PC-9 (cell line): ENCODE data around the gene ELK4. TPM values are rescaled to one million over a fixed set of nuclear protein-coding genes. Genes with fewer than 3 reads are reported as not detected.

Experiments
- BruUV-seq: library from RNA; stranded (reverse); fragments of 400-500 nt; replicated peaks from 2 replicates; lab custom pipeline; 2021; lab: Mats Ljungman, UMichigan
- CTCF ChIA-PET: fragments of 300-600 bp; sonication (Branson Sonifier 250); formaldehyde crosslinking; loops from one replicate; lab custom pipeline; 2022; ENCODE audit warnings: antibody characterized with exemption; lab: Charles Lee
- POLR2A ChIA-PET: fragments of 300-600 bp; sonication (Branson Sonifier 250); formaldehyde crosslinking; loops from one replicate; lab custom pipeline; 2022; ENCODE audit warnings: antibody characterized with exemption; ENCODE audit not compliant: unreplicated experiment; lab: Charles Lee
- DNase-seq, 2 experiments: peaks; one replicate each; pipeline versions ENCODE4 v3.0.0 to v3.0.0-alpha.2; 2015 to 2022; ENCODE audit warnings: mixed read lengths in 1 of 2
- H2AFZ ChIP-seq: fragments of 200-600 bp; sonication (generic); 2 replicates; pipeline ENCODE4 v1.8.1; 2017; ENCODE audit warnings: antibody characterized with exemption
- H3F3A ChIP-seq: fragments of 200-600 bp; sonication (generic); 2 replicates; pipeline ENCODE4 v1.8.1; 2017; ENCODE audit warnings: antibody characterized with exemption, mild to moderate bottlenecking, low read depth; ENCODE audit not compliant: insufficient read depth
- H3K27ac ChIP-seq: fragments of 200-600 bp; sonication (generic); 2 replicates; pipeline ENCODE4 v1.6.1; 2016; ENCODE audit warnings: mixed run types
- H3K27me3 ChIP-seq: fragments of 200-600 bp; sonication (generic); 2 replicates; pipeline ENCODE4 v1.6.1; 2016; ENCODE audit warnings: low read depth, mixed run types; ENCODE audit not compliant: insufficient read depth
- H3K36me3 ChIP-seq: fragments of 200-600 bp; sonication (generic); 2 replicates; pipeline ENCODE4 v1.6.1; 2016; ENCODE audit warnings: low read depth, mixed run types
- H3K4me1 ChIP-seq: fragments of 200-600 bp; sonication (generic); replicated peaks from 2 replicates; pipeline ENCODE4 v1.6.1; 2016; ENCODE audit warnings: mixed run types; ENCODE audit not compliant: insufficient read depth
- H3K4me2 ChIP-seq: fragments of 200-600 bp; sonication (generic); 2 replicates; pipeline ENCODE4 v1.6.1; 2017; ENCODE audit warnings: mixed run types
- H3K4me3 ChIP-seq: fragments of 200-600 bp; sonication (generic); 2 replicates; pipeline ENCODE4 v1.6.1; 2016; ENCODE audit warnings: mixed run types
- H3K79me2 ChIP-seq: fragments of 200-600 bp; sonication (generic); 2 replicates; pipeline ENCODE4 v1.6.1; 2017; ENCODE audit warnings: low read depth, mixed run types
- H3K9me2 ChIP-seq: fragments of 200-600 bp; sonication (generic); 2 replicates; pipeline ENCODE4 v1.8.1; 2017; ENCODE audit warnings: mild to moderate bottlenecking; ENCODE audit not compliant: insufficient read depth
- H3K9me3 ChIP-seq: fragments of 200-600 bp; sonication (generic); 2 replicates; pipeline ENCODE4 v1.8.1; 2016; ENCODE audit warnings: low read depth; ENCODE audit not compliant: insufficient read depth
- H4K20me1 ChIP-seq: fragments of 200-600 bp; sonication (generic); 2 replicates; pipeline ENCODE4 v1.8.1; 2017; ENCODE audit not compliant: insufficient read depth
- CTCF ChIP-seq: fragments of 200-600 bp; sonication (generic); conservative IDR thresholded peaks from 2 replicates; pipeline ENCODE4 v1.6.1; 2017; ENCODE audit warnings: mixed run types, antibody characterized with exemption, mild to moderate bottlenecking, moderate library complexity
- EZH2 ChIP-seq: fragments of 200-600 bp; sonication (generic); IDR thresholded peaks from 2 replicates; pipeline ENCODE4 v1.8.0; 2017; ENCODE audit warnings: antibody characterized with exemption, low read depth
- intact Hi-C: fragments of 100-400 bp; cut with micrococcal nuclease; formaldehyde crosslinking; loops from one replicate; pipeline ENCODE4 v1.10.0; 2022; ENCODE audit not compliant: unreplicated experiment
- total RNA-seq: library from RNA; stranded (reverse); gene quantifications from 2 replicates; pipeline ENCODE4 v1.2.3, GENCODE V29; 2021

ELK4 gene
- total RNA-seq, 1 experiment from 2014 or later: 48.1 TPM

GRCh38 chr1:205615789-205616188 is 16.0 kb downstream of the ELK4 start:
- no peaks in the 10 kb centered on the region for H3K9me2 ChIP-seq
- H3K79me2 ChIP-seq: 0 out of 2 replicates have a peak, but pooled peaks cover 5% of the 10 kb centered on the region
- no peak overlapping the region for H3K27ac ChIP-seq
- ChIA-PET POLR2A (no interaction called here), CTCF (no interaction called here)
- no peaks in the 10 kb centered on the region for H3K9me3 ChIP-seq
- H3F3A ChIP-seq: peaks cover 29% of the 10 kb centered on the region
- no peak for DNase-seq
- H3K4me2 ChIP-seq: no peak overlapping the region
- H3K4me3 ChIP-seq: no peak overlapping the region
- H3K27me3 ChIP-seq: no peaks in the 10 kb centered on the region
- peaks cover 49% of the 10 kb centered on the region for H3K36me3 ChIP-seq
- no peaks in the 10 kb centered on the region for H3K4me1 ChIP-seq
- H4K20me1 ChIP-seq: peaks cover 2% of the 10 kb centered on the region; the same call in 1 of the 2 replicates
- no peak overlapping the region for H2AFZ ChIP-seq
- no peak for TF ChIP-seq EZH2
- TF ChIP-seq CTCF: no peak
- BruUV-seq: no TSS peak
- intact Hi-C loops: no loop called here

GRCh38 chr1:205613854-205614412 is 17.9 kb downstream of the ELK4 start:
- CTCF ChIA-PET: no interaction called here
- Histone ChIP-seq H3K4me1 (no peaks in the 10 kb centered on the region), H3K27me3 (no peaks in the 10 kb centered on the region), H2AFZ (no peak overlapping the region), H3K4me2 (no peak overlapping the region), H3K36me3 (peaks cover 45% of the 10 kb centered on the region), H3F3A (peaks cover 31% of the 10 kb centered on the region), H3K79me2 (0 out of 2 replicates have a peak, but pooled peaks cover 5% of the 10 kb centered on the region), H3K9me3 (no peaks in the 10 kb centered on the region), H3K9me2 (no peaks in the 10 kb centered on the region), H3K4me3 (no peak overlapping the region), H4K20me1 (peaks cover 3% of the 10 kb centered on the region; the same call in 1 of the 2 replicates), H3K27ac (no peak overlapping the region)
- BruUV-seq: no TSS peak
- TF ChIP-seq CTCF: no peak
- TF ChIP-seq EZH2: no peak
- no peak for DNase-seq
- POLR2A ChIA-PET: interaction anchor here (0.6 kb wide), 1 partner anchor 230 kb away, joined by 18 read pairs; no protein-coding TSS in a partner anchor
- intact Hi-C loops: no loop called here

GRCh38 chr1:205612556-205612955 is 19.3 kb downstream of the ELK4 start:
- Histone ChIP-seq H3K4me3 (no peak overlapping the region), H3K9me3 (no peaks in the 10 kb centered on the region), H3K27me3 (no peaks in the 10 kb centered on the region), H3K4me1 (no peaks in the 10 kb centered on the region), H3K4me2 (no peak overlapping the region), H2AFZ (no peak overlapping the region), H3K9me2 (no peaks in the 10 kb centered on the region), H3K27ac (no peak overlapping the region), H3K79me2 (0 out of 2 replicates have a peak, but pooled peaks cover 5% of the 10 kb centered on the region), H4K20me1 (peaks cover 3% of the 10 kb centered on the region; the same call in 1 of the 2 replicates), H3K36me3 (peaks cover 46% of the 10 kb centered on the region), H3F3A (peaks cover 31% of the 10 kb centered on the region)
- BruUV-seq: no TSS peak
- TF ChIP-seq CTCF (no peak), EZH2 (no peak)
- ChIA-PET POLR2A (no interaction called here), CTCF (no interaction called here)
- intact Hi-C loops: no loop called here
- no peak for DNase-seq
